PFSK-1 (cell line): ENCODE results near the gene TTC3.

Experiments
- REST ChIP-seq, 2 experiments: IDR thresholded peaks; 2 replicates each; pipeline versions ENCODE4 v1.6.1 to v1.8.0; 2011 to 2012; ENCODE audit warnings: low read depth in 2 of 2, low read length in 2 of 2, control low read depth in 1 of 2, inconsistent platforms in 1 of 2, mild to moderate bottlenecking in 1 of 2, moderate library complexity in 1 of 2; ENCODE audit not compliant: insufficient read depth in 1 of 2
- TAF1 ChIP-seq: IDR thresholded peaks from 2 replicates; pipeline ENCODE4 v1.6.1; 2012; ENCODE audit warnings: low read length, control low read depth, borderline replicate concordance; ENCODE audit not compliant: insufficient read depth

GRCh38 chr21:37199057-37199924, 126.2 kb downstream of the TTC3 start:
- TF ChIP-seq REST (IDR thresholded peaks at IDR 0.05; ENCODE audit: insufficient read depth in 1 of 2, low read depth in 2 of 2, low read length in 2 of 2) (no peak), TAF1 (no peak)
